WTC11 (cell line): ENCODE results near the gene NFATC3. TPM values are rescaled to one million over a fixed set of nuclear protein-coding genes. Genes with fewer than 3 reads are reported as not detected.

Experiments used
- ATAC-seq: fragments of 200-7000 bp; cut with Tn5 transposase; 2 replicates; pipeline ENCODE4 v1.10.0; 2021; ENCODE audit warnings: mild to moderate bottlenecking, moderate library complexity
- CTCF ChIA-PET: fragments of 300-600 bp; sonication (Branson Sonifier 250); formaldehyde crosslinking; loops from one replicate; lab custom pipeline; 2021; ENCODE audit warnings: antibody characterized with exemption; lab: Charles Lee
- POLR2A ChIA-PET: fragments of 350-600 bp; sonication (Branson Sonifier 250); formaldehyde crosslinking; loops from one replicate; lab custom pipeline; 2021; ENCODE audit warnings: antibody characterized with exemption; lab: Charles Lee
- DNase-seq: peaks from one replicate; pipeline ENCODE4 v3.0.0; 2021; ENCODE audit warnings: low spot score
- H3K27ac Mint-ChIP-seq: 2 replicates; pipeline ENCODE4 v1.8.0; 2021; ENCODE audit warnings: mixed read lengths
- H3K27me3 Mint-ChIP-seq: 2 replicates; pipeline ENCODE4 v1.8.0; 2021; ENCODE audit warnings: low read depth, mild to moderate bottlenecking, moderate library complexity, mixed read lengths
- H3K36me3 Mint-ChIP-seq: 2 replicates; pipeline ENCODE4 v1.8.0; 2021; ENCODE audit warnings: mixed read lengths
- H3K4me1 Mint-ChIP-seq: 2 replicates; pipeline ENCODE4 v1.8.0; 2022; ENCODE audit warnings: mixed read lengths
- H3K4me3 Mint-ChIP-seq: 2 replicates; pipeline ENCODE4 v1.8.0; 2021; ENCODE audit warnings: mild to moderate bottlenecking, moderate library complexity, mixed read lengths
- H3K9me3 Mint-ChIP-seq: 2 replicates; pipeline ENCODE4 v1.8.0; 2021; ENCODE audit warnings: mixed read lengths
- JAZF1 ChIP-seq: fragments of 250-450 bp; sonication (Bioruptor Pico); IDR thresholded peaks from 2 replicates; pipeline ENCODE4 v1.9.0; 2021; ENCODE audit warnings: moderate library complexity, mild to moderate bottlenecking, inconsistent platforms
- NFYB ChIP-seq: sonication (generic); formaldehyde crosslinking; conservative IDR thresholded peaks from 2 replicates; pipeline ENCODE4 v1.8.0; 2022; ENCODE audit warnings: low read depth, missing genetic modification reagents
- NR3C1 ChIP-seq: sonication (generic); formaldehyde crosslinking; conservative IDR thresholded peaks from 2 replicates; pipeline ENCODE4 v1.8.1; 2023; ENCODE audit warnings: low read depth, mild to moderate bottlenecking, missing genetic modification reagents
- OVOL2 ChIP-seq: fragments of 250-450 bp; sonication (Bioruptor Pico); IDR thresholded peaks from 2 replicates; pipeline ENCODE4 v1.9.0; 2021; ENCODE audit warnings: mild to moderate bottlenecking, borderline replicate concordance
- PRRX2 ChIP-seq: fragments of 250-450 bp; sonication (Bioruptor Pico); IDR thresholded peaks from 2 replicates; pipeline ENCODE4 v1.8.0; 2021; ENCODE audit warnings: mild to moderate bottlenecking
- SMAD4 ChIP-seq: sonication (generic); formaldehyde crosslinking; IDR thresholded peaks from 2 replicates; pipeline ENCODE4 v1.8.0; 2022; ENCODE audit warnings: mild to moderate bottlenecking, missing genetic modification reagents
- ZNF232 ChIP-seq: sonication (generic); formaldehyde crosslinking; IDR thresholded peaks from 2 replicates; pipeline ENCODE4 v1.8.0; 2022; ENCODE audit warnings: mild to moderate bottlenecking, missing genetic modification reagents
- ZNF263 ChIP-seq: sonication (generic); formaldehyde crosslinking; IDR thresholded peaks from 2 replicates; pipeline ENCODE4 v1.8.1; 2022; ENCODE audit warnings: low read depth, mild to moderate bottlenecking, moderate library complexity, missing genetic modification reagents
- ZNF317 ChIP-seq: sonication (generic); formaldehyde crosslinking; IDR thresholded peaks from 2 replicates; pipeline ENCODE4 v1.8.1; 2023; ENCODE audit warnings: low read depth, mild to moderate bottlenecking, moderate library complexity, missing genetic modification reagents, borderline replicate concordance
- ZNF423 ChIP-seq: fragments of 250-450 bp; sonication (Bioruptor Pico); IDR thresholded peaks from 2 replicates; pipeline ENCODE4 v2.1.2; 2022; ENCODE audit warnings: mild to moderate bottlenecking, moderate library complexity
- total RNA-seq: library from RNA; stranded (reverse); gene quantifications from 3 replicates; pipeline ENCODE4 v1.2.3, GENCODE V29; 2021
- TF ChIP-seq, protein P1 (sequence below): sonication (generic); formaldehyde crosslinking; IDR thresholded peaks from 2 replicates; pipeline ENCODE4 v1.8.0; 2023; ENCODE audit warnings: mild to moderate bottlenecking, missing genetic modification reagents
- TF ChIP-seq, protein P2 (sequence below): sonication (generic); formaldehyde crosslinking; IDR thresholded peaks from 2 replicates; pipeline ENCODE4 v1.8.0; 2022; ENCODE audit warnings: mild to moderate bottlenecking, missing genetic modification reagents
- TF ChIP-seq, protein P3 (sequence below): sonication (generic); formaldehyde crosslinking; conservative IDR thresholded peaks from 2 replicates; pipeline ENCODE4 v1.8.1; 2022; ENCODE audit warnings: mild to moderate bottlenecking, missing genetic modification reagents
- TF ChIP-seq, protein P4 (sequence below): fragments of 250-450 bp; sonication (Bioruptor Pico); IDR thresholded peaks from 2 replicates; pipeline ENCODE4 v1.9.0; 2021; ENCODE audit warnings: moderate library complexity, mild to moderate bottlenecking, inconsistent platforms, borderline replicate concordance
- TF ChIP-seq, protein P5 (sequence below): fragments of 250-450 bp; sonication (Bioruptor Pico); IDR thresholded peaks from 2 replicates; pipeline ENCODE4 v1.8.0; 2021; ENCODE audit warnings: mild to moderate bottlenecking
- TF ChIP-seq, protein P6 (sequence below): fragments of 250-450 bp; sonication (Bioruptor Pico); IDR thresholded peaks from 2 replicates; pipeline ENCODE4 v2.1.2; 2022; ENCODE audit warnings: mild to moderate bottlenecking, moderate library complexity
- TF ChIP-seq, protein P7 (sequence below): sonication (generic); formaldehyde crosslinking; IDR thresholded peaks from 2 replicates; pipeline ENCODE4 v1.8.1; 2023; ENCODE audit warnings: mild to moderate bottlenecking, missing genetic modification reagents, borderline replicate concordance
- TF ChIP-seq, protein P8 (sequence below): sonication (generic); formaldehyde crosslinking; IDR thresholded peaks from 2 replicates; pipeline ENCODE4 v1.8.1; 2023; ENCODE audit warnings: mild to moderate bottlenecking, missing genetic modification reagents
- TF ChIP-seq, protein P9 (sequence below): sonication (generic); formaldehyde crosslinking; IDR thresholded peaks from 2 replicates; pipeline ENCODE4 v1.8.1; 2023; ENCODE audit warnings: mild to moderate bottlenecking, missing genetic modification reagents, moderate library complexity

Gene NFATC3
- total RNA-seq, 1 experiment from 2014 or later: 34.6 TPM

DNA sequence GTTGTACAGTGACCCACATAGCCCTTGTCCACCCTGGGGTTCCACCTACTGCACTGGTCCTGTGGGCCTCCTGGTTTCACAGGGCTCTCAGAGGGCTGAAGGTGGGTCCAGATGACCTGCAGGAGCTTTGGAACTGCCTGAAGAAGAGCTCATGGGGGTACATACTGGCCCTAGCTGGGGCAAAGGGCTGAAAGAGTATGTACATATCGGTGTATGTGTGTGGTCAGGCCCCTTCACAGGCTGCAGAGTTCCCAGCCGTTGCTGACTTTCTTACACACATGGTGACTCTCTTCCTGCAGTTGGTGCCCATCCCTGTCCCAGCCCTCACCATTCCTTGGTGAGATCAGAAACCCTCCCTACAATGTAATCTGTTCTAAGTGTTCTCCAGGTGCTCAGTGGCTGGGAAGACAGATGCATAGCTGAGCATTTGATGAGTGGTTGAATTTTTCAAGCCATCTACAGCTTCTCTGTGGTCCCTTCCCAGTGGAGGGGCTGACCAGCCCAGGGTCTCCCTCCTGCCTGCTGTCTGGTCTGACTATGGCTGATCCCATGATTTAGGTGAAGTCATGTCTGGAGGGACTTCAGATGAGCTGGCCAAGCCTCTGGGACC lies 2.4 kb upstream of the NFATC3 start:
- H3K4me3 Mint-ChIP-seq: no peak overlapping the region
- ChIA-PET CTCF (interaction anchor here (2.3 to 4.3 kb wide), 3 partner anchors 11 to 179 kb away, joined by 11 to 58 read pairs (median 11); no protein-coding TSS in a partner anchor), POLR2A (no interaction called here)
- peaks cover 8% of the 10 kb centered on the region for H3K36me3 Mint-ChIP-seq
- H3K27ac Mint-ChIP-seq: no peak overlapping the region
- no peak for ATAC-seq
- no peak for DNase-seq
- H3K9me3 Mint-ChIP-seq: no peaks in the 10 kb centered on the region
- no peak for TF ChIP-seq ZNF232
- TF ChIP-seq, protein P1, sequence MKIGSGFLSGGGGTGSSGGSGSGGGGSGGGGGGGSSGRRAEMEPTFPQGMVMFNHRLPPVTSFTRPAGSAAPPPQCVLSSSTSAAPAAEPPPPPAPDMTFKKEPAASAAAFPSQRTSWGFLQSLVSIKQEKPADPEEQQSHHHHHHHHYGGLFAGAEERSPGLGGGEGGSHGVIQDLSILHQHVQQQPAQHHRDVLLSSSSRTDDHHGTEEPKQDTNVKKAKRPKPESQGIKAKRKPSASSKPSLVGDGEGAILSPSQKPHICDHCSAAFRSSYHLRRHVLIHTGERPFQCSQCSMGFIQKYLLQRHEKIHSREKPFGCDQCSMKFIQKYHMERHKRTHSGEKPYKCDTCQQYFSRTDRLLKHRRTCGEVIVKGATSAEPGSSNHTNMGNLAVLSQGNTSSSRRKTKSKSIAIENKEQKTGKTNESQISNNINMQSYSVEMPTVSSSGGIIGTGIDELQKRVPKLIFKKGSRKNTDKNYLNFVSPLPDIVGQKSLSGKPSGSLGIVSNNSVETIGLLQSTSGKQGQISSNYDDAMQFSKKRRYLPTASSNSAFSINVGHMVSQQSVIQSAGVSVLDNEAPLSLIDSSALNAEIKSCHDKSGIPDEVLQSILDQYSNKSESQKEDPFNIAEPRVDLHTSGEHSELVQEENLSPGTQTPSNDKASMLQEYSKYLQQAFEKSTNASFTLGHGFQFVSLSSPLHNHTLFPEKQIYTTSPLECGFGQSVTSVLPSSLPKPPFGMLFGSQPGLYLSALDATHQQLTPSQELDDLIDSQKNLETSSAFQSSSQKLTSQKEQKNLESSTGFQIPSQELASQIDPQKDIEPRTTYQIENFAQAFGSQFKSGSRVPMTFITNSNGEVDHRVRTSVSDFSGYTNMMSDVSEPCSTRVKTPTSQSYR (CRISPR knock-in tag): no peak
- TF ChIP-seq, protein P2, sequence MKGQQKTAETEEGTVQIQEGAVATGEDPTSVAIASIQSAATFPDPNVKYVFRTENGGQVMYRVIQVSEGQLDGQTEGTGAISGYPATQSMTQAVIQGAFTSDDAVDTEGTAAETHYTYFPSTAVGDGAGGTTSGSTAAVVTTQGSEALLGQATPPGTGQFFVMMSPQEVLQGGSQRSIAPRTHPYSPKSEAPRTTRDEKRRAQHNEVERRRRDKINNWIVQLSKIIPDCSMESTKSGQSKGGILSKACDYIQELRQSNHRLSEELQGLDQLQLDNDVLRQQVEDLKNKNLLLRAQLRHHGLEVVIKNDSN (CRISPR knock-in tag): no peak
- TF ChIP-seq JAZF1 (CRISPR knock-in tag): no peak
- no peak for TF ChIP-seq NR3C1 (CRISPR knock-in tag)
- no peak for TF ChIP-seq ZNF423 (CRISPR knock-in tag)
- TF ChIP-seq, protein P3, sequence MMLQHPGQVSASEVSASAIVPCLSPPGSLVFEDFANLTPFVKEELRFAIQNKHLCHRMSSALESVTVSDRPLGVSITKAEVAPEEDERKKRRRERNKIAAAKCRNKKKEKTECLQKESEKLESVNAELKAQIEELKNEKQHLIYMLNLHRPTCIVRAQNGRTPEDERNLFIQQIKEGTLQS: no peak
- TF ChIP-seq NFYB (CRISPR knock-in tag): no peak
- TF ChIP-seq, protein P4, sequence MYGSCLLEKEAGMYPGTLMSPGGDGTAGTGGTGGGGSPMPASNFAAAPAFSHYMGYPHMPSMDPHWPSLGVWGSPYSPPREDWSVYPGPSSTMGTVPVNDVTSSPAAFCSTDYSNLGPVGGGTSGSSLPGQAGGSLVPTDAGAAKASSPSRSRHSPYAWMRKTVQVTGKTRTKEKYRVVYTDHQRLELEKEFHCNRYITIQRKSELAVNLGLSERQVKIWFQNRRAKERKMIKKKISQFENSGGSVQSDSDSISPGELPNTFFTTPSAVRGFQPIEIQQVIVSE (CRISPR knock-in tag): no peak
- TF ChIP-seq ZNF263 (CRISPR knock-in tag): no peak
- TF ChIP-seq SMAD4: no peak
- TF ChIP-seq, protein P5, sequence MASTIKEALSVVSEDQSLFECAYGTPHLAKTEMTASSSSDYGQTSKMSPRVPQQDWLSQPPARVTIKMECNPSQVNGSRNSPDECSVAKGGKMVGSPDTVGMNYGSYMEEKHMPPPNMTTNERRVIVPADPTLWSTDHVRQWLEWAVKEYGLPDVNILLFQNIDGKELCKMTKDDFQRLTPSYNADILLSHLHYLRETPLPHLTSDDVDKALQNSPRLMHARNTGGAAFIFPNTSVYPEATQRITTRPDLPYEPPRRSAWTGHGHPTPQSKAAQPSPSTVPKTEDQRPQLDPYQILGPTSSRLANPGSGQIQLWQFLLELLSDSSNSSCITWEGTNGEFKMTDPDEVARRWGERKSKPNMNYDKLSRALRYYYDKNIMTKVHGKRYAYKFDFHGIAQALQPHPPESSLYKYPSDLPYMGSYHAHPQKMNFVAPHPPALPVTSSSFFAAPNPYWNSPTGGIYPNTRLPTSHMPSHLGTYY: no peak
- no peak for TF ChIP-seq OVOL2
- no peak for TF ChIP-seq ZNF317 (CRISPR knock-in tag)
- TF ChIP-seq, protein P6, sequence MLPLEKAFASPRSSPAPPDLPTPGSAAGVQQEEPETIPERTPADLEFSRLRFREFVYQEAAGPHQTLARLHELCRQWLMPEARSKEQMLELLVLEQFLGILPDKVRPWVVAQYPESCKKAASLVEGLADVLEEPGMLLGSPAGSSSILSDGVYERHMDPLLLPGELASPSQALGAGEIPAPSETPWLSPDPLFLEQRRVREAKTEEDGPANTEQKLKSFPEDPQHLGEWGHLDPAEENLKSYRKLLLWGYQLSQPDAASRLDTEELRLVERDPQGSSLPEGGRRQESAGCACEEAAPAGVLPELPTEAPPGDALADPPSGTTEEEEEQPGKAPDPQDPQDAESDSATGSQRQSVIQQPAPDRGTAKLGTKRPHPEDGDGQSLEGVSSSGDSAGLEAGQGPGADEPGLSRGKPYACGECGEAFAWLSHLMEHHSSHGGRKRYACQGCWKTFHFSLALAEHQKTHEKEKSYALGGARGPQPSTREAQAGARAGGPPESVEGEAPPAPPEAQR (CRISPR knock-in tag): no peak
- TF ChIP-seq, protein P7, sequence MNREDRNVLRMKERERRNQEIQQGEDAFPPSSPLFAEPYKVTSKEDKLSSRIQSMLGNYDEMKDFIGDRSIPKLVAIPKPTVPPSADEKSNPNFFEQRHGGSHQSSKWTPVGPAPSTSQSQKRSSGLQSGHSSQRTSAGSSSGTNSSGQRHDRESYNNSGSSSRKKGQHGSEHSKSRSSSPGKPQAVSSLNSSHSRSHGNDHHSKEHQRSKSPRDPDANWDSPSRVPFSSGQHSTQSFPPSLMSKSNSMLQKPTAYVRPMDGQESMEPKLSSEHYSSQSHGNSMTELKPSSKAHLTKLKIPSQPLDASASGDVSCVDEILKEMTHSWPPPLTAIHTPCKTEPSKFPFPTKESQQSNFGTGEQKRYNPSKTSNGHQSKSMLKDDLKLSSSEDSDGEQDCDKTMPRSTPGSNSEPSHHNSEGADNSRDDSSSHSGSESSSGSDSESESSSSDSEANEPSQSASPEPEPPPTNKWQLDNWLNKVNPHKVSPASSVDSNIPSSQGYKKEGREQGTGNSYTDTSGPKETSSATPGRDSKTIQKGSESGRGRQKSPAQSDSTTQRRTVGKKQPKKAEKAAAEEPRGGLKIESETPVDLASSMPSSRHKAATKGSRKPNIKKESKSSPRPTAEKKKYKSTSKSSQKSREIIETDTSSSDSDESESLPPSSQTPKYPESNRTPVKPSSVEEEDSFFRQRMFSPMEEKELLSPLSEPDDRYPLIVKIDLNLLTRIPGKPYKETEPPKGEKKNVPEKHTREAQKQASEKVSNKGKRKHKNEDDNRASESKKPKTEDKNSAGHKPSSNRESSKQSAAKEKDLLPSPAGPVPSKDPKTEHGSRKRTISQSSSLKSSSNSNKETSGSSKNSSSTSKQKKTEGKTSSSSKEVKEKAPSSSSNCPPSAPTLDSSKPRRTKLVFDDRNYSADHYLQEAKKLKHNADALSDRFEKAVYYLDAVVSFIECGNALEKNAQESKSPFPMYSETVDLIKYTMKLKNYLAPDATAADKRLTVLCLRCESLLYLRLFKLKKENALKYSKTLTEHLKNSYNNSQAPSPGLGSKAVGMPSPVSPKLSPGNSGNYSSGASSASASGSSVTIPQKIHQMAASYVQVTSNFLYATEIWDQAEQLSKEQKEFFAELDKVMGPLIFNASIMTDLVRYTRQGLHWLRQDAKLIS: no peak
- TF ChIP-seq, protein P8, sequence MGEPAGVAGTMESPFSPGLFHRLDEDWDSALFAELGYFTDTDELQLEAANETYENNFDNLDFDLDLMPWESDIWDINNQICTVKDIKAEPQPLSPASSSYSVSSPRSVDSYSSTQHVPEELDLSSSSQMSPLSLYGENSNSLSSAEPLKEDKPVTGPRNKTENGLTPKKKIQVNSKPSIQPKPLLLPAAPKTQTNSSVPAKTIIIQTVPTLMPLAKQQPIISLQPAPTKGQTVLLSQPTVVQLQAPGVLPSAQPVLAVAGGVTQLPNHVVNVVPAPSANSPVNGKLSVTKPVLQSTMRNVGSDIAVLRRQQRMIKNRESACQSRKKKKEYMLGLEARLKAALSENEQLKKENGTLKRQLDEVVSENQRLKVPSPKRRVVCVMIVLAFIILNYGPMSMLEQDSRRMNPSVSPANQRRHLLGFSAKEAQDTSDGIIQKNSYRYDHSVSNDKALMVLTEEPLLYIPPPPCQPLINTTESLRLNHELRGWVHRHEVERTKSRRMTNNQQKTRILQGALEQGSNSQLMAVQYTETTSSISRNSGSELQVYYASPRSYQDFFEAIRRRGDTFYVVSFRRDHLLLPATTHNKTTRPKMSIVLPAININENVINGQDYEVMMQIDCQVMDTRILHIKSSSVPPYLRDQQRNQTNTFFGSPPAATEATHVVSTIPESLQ (CRISPR knock-in tag): no peak
- no peak for TF ChIP-seq PRRX2
- TF ChIP-seq, protein P9, sequence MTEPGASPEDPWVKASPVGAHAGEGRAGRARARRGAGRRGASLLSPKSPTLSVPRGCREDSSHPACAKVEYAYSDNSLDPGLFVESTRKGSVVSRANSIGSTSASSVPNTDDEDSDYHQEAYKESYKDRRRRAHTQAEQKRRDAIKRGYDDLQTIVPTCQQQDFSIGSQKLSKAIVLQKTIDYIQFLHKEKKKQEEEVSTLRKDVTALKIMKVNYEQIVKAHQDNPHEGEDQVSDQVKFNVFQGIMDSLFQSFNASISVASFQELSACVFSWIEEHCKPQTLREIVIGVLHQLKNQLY (CRISPR knock-in tag): no peak
- H3K4me1 Mint-ChIP-seq: peaks cover 16% of the 10 kb centered on the region
- no peaks in the 10 kb centered on the region for H3K27me3 Mint-ChIP-seq
